Stimulated activated CD8-positive, alpha-beta memory T cell treated with anti-CD3 and anti-CD28 coated beads, Interleukin-7, amount 100 ng/mL, for 4 hours (primary cell): ENCODE data around the gene EXTL1.

Experiments used
- DNase-seq, 2 donors: peaks; one replicate each; pipeline ENCODE4 v3.0.0-alpha.2; 2020; ENCODE audit warnings: low read depth in 2 of 2

EXTL1 gene

DNA sequence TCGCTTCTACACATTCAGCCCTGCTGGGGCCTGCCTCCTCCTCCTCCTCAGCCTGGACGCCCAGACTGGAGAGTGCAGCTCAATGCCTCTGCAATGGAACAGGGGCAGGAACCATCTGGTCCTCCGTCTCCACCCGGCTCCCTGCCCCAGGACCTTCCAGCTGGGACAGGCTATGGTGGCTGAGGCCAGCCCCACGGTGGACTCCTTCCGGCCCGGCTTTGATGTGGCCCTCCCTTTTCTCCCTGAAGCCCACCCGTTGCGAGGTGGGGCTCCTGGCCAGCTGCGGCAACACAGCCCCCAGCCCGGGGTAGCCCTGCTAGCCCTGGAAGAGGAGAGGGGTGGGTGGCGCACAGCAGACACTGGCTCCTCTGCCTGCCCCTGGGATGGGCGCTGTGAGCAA lies 1.4 kb downstream of the EXTL1 start:
- no peak for DNase-seq

- DNase-seq, result no peak
Measured at GRCh38 chr1:26023826-26024225, 2.3 kb downstream of the EXTL1 start.

DNA sequence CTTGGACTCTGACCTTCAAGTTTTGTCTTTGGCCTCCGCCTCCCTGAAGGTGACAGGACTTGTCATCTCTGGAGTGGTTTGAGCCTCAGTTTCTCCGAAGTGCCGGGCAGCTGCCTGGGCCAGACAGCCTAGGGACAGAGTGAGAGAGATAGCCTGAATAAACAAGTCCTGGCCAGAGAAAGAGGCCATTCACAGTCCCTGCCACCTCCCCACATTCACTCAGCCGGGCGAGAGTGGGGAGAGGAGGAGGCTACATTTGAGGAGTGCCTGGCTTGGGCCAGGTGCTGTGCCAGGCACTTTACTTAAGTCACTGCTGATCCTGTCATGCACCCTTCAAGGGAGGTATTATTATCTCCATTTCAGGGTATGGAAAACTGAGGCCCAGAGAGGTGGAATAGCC lies 3.5 kb downstream of the EXTL1 start:
- DNase-seq, result no peak

- DNase-seq, result no peak
Measured at GRCh38 chr1:26025517-26025916, 3.9 kb downstream of the EXTL1 start.

GRCh38 chr1:26027716-26028489 lies 6.3 kb downstream of the EXTL1 start:
- DNase-seq, result no peak

DNA sequence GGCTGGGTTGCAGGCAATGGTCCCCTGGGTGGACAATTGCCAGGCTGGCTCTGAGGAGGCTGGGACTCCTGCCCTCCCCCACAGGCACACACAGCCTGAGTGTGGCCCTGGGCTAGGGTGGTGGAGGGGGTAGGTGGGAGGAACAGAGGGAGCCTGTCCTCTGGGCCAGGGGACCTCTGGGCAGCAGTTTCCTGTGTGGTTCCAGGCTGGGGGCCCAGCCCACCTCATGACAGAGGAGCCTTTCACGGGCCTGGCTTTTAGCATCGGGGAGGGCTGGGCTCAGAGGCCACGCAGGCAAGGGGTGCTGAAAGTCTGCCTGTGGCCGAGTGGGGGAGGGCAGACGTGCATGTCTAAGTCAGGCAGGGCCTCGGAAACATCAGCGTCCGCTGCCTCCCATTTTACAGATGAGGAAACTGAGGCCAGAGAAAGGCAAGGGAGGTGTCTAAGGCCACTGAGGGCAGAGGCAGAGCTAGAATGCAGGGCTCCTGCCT lies 7.0 kb downstream of the EXTL1 start:
- DNase-seq, result no peak

DNA sequence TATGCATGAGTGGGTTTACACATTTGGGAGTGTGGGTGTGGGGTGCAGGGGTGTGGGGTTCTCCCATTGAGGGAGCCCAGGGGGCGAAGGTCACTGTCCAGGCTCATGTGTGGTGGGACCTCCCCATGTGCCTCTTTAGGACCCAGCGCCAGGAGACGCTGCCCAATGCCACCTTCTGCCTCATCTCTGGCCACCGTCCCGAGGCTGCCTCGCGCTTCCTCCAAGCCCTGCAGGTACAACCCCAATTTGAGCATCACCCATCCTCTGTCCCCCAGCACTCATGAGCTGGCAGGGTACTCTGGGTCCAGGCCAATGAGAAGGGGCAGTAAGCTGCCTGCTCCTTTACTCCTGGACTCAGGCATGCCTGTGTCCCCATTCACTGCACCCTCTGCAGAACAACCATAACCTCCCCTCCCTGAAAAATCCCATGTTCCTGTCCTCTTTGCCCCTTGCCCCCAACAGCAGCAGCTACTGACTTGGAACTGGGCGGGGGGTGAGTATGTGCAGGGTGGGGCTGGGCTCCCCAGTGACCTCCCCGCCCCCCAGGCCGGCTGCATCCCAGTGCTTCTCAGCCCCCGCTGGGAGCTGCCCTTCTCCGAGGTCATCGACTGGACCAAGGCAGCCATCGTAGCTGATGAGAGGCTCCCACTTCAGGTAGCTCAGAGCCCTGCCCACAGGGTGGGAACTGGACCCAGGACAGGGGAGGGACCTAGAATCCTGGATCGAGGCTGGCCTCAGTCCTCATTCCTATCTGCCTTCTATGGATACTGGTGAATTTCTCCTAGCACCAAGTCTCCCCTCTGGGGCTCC lies 7.7 kb downstream of the EXTL1 start:
- no peak for DNase-seq

DNA sequence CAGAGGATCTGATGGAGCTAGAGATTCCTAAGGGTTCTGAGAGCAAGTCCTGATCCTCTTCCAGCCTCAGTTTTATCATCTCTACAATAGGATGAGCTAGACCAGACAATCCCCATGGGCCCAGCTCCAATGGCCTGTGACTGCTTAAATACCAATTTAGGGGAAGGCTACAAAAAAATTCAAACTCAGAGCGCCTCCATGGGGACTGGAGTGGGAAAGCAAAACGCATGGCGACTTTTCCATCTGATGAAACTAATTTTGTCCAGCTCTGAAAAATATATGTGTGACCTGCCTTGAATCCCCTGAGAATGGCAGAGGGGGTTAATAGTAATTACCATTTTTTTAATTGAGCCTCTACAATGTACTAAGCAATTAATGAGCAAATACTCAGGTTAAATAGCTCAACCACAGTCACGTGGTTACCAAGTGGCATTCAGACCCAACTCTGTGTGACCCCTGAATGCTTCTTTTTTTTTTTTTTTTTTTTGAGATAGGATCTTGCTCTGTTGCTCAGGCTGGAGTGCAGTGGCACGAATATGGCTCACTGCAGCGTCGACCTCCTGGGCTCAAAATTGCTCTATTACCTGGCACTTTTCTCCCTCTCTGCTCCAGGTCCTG lies 8.4 kb downstream of the EXTL1 start:
- DNase-seq, result no peak

- DNase-seq, result no peak
Measured at GRCh38 chr1:26031196-26031595, 9.6 kb downstream of the EXTL1 start.

- DNase-seq, result no peak
Measured at GRCh38 chr1:26031611-26032220, 10.1 kb downstream of the EXTL1 start.

DNA sequence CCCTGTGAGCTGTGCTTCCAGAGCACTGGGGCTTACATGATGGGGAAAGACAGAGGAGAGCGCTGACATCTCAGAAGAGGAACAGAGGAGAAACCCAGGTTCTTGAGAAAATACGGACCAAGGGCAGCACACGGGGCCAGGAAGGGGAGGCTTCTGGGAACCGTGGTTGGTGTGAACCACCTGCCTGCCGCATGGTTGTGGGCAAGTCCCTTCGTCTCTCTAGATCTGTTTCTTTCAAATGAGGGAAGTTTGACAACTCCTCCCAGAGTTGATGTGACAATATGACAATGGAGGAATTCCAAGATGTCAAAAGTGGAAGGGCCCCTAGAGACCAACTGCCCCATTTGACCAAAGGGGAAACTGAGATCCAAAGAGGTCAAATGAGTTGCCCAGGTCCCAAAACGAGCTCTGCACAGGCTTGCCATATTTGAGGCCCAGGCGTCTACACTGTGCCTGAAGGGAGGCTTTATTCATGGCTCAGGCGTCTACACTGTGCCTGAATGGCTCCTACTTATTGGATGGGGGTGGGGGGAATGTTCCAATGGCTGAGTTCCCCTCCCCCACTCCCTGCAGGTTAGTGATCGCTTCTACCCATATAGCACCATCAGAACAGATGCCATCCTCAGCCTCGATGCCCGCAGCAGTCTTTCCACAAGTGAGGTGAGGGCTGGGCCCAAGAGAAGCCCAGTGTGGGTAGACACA lies 11.2 kb downstream of the EXTL1 start:
- DNase-seq, result no peak

DNA sequence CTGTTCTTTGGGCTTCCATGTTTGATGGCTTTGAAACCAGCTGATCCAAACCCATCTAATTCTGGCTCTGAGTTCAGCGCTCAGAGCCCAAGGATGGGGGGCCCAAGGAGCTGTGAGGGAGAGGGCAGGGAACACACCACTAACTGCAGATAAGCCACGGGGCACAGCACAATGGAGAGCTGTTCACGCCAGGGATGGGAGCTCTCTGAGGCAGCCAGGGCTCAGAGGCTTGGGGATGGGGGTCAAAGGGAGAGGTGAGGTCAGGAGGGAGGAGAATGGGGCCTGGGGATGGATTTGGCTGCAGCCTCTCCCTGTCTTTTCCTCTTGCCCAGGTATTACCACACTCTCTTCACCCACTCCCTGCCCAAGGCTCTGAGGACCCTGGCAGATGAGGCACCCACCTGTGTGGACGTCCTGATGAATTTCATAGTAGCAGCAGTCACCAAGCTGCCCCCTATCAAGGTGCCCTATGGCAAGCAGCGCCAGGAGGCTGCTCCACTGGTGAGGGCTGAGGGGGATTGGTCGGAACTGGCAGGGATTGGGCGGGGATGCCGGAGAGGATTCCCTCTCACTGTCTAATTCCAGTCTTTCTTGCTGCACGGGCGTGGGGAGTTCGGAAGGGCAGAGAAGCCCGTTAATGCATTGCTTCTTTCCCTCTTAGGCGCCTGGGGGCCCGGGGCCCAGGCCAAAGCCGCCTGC lies 13.1 kb downstream of the EXTL1 start:
- DNase-seq, result no peak

GRCh38 chr1:26035203-26035958 lies 13.8 kb downstream of the EXTL1 start:
- peak; percentile 90 to 91 for DNase-seq

DNA sequence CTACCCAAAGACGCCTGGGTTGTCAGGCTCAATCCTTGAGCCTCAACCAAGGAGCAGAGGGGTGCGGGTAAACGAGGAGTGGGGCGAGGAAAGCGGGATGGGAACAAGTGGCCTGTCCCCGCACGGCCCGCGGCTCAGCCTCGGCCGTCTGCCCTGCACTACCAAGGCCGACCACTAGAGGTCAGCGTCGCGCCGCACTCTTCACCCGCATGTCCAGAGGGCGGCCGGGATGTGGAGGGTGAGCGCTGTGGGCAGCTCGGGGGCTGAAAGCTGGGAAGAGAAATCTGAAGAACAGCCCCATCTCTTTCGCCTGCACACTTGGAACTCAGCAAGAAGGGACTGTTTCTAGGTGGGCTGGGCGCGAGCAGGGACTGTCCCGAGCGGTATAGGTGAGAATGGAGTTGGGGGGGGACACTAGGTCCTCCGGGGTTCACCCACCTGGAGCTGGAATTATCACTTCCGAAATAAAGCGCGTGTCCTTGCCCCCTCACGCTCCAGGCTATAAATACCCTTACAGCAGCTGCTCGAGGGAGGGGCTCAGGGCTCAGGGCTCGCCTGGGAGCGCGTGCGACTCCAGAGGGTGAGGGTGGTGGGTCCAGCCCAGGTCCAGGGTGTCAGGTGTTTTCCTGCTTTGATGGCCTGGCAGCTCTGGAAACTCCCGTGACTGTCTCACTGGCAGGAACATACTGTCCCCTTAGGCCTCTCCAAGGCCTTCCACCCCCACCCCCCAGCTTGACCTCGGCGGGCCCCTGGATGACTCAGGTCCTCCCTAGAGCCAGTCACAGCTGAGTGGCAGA lies 14.6 kb downstream of the EXTL1 start:
- peak; percentile 40 to 62 for DNase-seq

DNA sequence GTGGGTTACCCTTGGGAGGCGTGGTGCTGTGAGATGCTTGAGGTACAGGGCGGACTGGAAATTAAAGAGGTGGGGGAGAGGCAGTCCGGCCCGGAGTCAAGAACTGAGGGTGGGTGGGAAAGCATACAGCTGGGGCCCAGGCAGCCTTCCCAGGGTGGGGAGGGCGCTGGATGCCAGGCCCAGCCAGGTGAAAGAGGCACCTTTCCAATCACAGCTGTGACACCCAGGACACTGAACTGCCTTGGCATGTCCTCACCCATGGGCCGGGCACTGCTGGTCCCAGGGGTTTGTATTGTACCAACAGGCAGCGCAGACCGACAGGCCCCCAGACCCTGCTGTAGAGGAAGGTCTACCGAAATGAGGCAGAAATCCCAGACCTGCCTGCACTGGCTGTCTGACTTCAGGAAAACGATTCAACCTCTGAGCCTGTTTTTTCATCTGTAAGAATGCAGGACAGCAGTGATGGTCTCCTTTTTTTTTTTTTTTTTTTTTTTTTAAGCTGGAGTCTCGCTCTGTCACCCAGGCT lies 15.2 kb downstream of the EXTL1 start:
- DNase-seq, result no peak

DNA sequence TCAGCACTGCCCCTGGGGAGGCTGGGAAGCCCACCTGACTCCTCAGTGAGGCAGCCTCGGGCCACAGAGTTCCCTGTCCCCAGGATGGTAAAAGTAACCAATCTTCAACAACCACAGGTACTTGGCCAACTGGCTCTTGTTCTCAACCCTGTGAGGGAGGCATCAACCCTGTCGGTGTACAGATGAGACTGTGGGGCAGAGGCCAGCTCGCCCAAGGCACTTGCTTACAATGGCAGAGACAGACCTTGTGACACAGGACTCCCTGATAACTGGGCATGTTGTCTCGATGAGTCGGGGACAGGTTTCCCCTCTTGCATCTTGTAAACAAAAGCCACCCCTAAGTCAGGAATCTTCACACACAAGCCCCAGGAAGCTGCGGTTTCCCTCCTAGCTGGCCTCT lies 16.3 kb downstream of the EXTL1 start:
- no peak for DNase-seq

GRCh38 chr1:26038477-26038876 lies 16.9 kb downstream of the EXTL1 start:
- no peak for DNase-seq

- DNase-seq, result no peak
Measured at GRCh38 chr1:26038904-26039303, 17.3 kb downstream of the EXTL1 start.

DNA sequence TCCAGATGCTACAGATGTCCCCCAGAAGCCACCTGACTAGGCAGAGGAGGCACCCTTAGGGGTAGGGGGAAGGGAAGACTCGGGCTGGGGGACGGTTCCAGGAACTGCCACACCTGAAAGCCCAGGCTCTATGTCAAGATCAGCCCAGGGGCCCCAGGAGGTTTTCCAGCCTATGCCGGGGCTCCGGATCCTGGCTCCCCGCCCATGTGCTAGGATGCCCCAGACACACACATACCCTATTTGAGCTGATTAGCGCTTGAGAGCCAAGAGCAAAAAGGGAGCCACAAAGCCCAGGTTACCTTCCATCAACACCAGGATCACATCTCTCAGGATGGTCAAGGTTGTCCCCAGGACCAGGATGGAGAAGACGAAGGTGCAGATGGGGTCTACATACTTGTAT lies 19.8 kb downstream of the EXTL1 start:
- no peak for DNase-seq
